WI38 (cell line): ENCODE data around the gene TMEM94.

Source experiments
- H3K4me3 ChIP-seq: 2 replicates; pipeline ENCODE4 v1.5.1; 2011; ENCODE audit warnings: low read depth, mild to moderate bottlenecking, control low read depth, low read length
- CTCF ChIP-seq: IDR thresholded peaks from 2 replicates; pipeline ENCODE4 v1.5.1; 2012; ENCODE audit warnings: low read depth, mild to moderate bottlenecking, control low read depth, low read length

Gene TMEM94

GRCh38 chr17:75488693-75489510 lies 32.5 kb downstream of the TMEM94 start:
- TF ChIP-seq CTCF = no peak

GRCh38 chr17:75489511-75489955 lies 33.1 kb downstream of the TMEM94 start:
- no peak overlapping the region for H3K4me3 ChIP-seq
- no peak for TF ChIP-seq CTCF

More at GRCh38 chr17:75488693-75489510, 32.5 kb downstream of the TMEM94 start:
- H3K4me3 ChIP-seq = no peak overlapping the region

- no peak for TF ChIP-seq CTCF
- no peak overlapping the region for H3K4me3 ChIP-seq
Observed at GRCh38 chr17:75490173-75490743, 33.8 kb downstream of the TMEM94 start.

- no peak for TF ChIP-seq CTCF
- H3K4me3 ChIP-seq = no peak overlapping the region
Observed at GRCh38 chr17:75490953-75491649, 34.7 kb downstream of the TMEM94 start.

- no peak overlapping the region for H3K4me3 ChIP-seq
- TF ChIP-seq CTCF = no peak
Observed at GRCh38 chr17:75491680-75492079, 35.2 kb downstream of the TMEM94 start.

GRCh38 chr17:75492555-75493168 lies 36.2 kb downstream of the TMEM94 start:
- no peak overlapping the region for H3K4me3 ChIP-seq
- no peak for TF ChIP-seq CTCF
